Neural progenitor cell (in vitro differentiated cells): ENCODE data around the gene KLF11. TPM values are rescaled to one million over a fixed set of nuclear protein-coding genes. Genes with fewer than 3 reads are reported as not detected.
A peak's percentile ranks its signal among the peaks of the same experiment; 100 is the strongest.

Experiments
- DNase-seq: peaks from one replicate; pipeline ENCODE4 v3.0.0-alpha.2; 2016; ENCODE audit warnings: low spot score
- H2AFZ ChIP-seq: fragments of 200-600 bp; sonication (generic); replicated peaks from 2 replicates; pipeline ENCODE4 v1.6.1; 2016; ENCODE audit warnings: antibody characterized with exemption
- H3F3A ChIP-seq: fragments of 200-600 bp; sonication (generic); 2 replicates; pipeline ENCODE4 v1.6.1; 2016; ENCODE audit warnings: antibody characterized with exemption, low read depth
- H3K27ac ChIP-seq: fragments of 200-600 bp; sonication (generic); 2 replicates; pipeline ENCODE4 v1.5.1; 2016; ENCODE audit warnings: mild to moderate bottlenecking
- H3K27me3 ChIP-seq: fragments of 200-600 bp; sonication (generic); 2 replicates; pipeline ENCODE4 v1.6.1; 2016; ENCODE audit warnings: mild to moderate bottlenecking, moderate library complexity
- H3K36me3 ChIP-seq: fragments of 200-600 bp; sonication (generic); 2 replicates; pipeline ENCODE4 v1.5.1; 2016
- H3K4me1 ChIP-seq: fragments of 200-600 bp; sonication (generic); 2 replicates; pipeline ENCODE4 v1.6.1; 2016; ENCODE audit warnings: mixed run types
- H3K4me2 ChIP-seq: fragments of 200-600 bp; sonication (generic); 2 replicates; pipeline ENCODE4 v1.6.1; 2016
- H3K4me3 ChIP-seq: fragments of 200-600 bp; sonication (generic); 2 replicates; pipeline ENCODE4 v1.5.1; 2016
- H3K79me2 ChIP-seq: fragments of 200-600 bp; sonication (generic); 2 replicates; pipeline ENCODE4 v1.6.1; 2016; ENCODE audit warnings: low read depth
- H3K9ac ChIP-seq: fragments of 200-600 bp; sonication (generic); 2 replicates; pipeline ENCODE4 v1.6.1; 2016
- H3K9me3 ChIP-seq: fragments of 200-600 bp; sonication (generic); 2 replicates; pipeline ENCODE4 v1.5.1; 2016; ENCODE audit warnings: low read depth
- H4K20me1 ChIP-seq: fragments of 200-600 bp; sonication (generic); 2 replicates; pipeline ENCODE4 v1.6.1; 2016; ENCODE audit warnings: low read depth
- H3K27ac Mint-ChIP-seq: 3 replicates; pipeline ENCODE4 v1.8.0; 2021; ENCODE audit warnings: mixed read lengths
- H3K27me3 Mint-ChIP-seq: 2 replicates; pipeline ENCODE4 v1.8.0; 2022; ENCODE audit warnings: low read depth, mild to moderate bottlenecking, inconsistent platforms, moderate library complexity, mixed read lengths; ENCODE audit not compliant: insufficient read depth
- H3K36me3 Mint-ChIP-seq: 3 replicates; pipeline ENCODE4 v1.8.0; 2021; ENCODE audit warnings: mixed read lengths
- H3K4me1 Mint-ChIP-seq: 3 replicates; pipeline ENCODE4 v1.8.0; 2021; ENCODE audit warnings: mixed read lengths
- H3K4me3 Mint-ChIP-seq: 3 replicates; pipeline ENCODE4 v1.8.0; 2021; ENCODE audit warnings: mild to moderate bottlenecking, moderate library complexity, mixed read lengths
- H3K9me3 Mint-ChIP-seq: 3 replicates; pipeline ENCODE4 v1.8.0; 2020; ENCODE audit warnings: mixed read lengths
- CTCF ChIP-seq: fragments of 200-600 bp; sonication (generic); IDR thresholded peaks from 2 replicates; pipeline ENCODE4 v1.5.1; 2017; ENCODE audit warnings: antibody characterized with exemption, mild to moderate bottlenecking
- EZH2 ChIP-seq: fragments of 200-600 bp; sonication (generic); IDR thresholded peaks from 2 replicates; pipeline ENCODE4 v1.6.1; 2017; ENCODE audit warnings: antibody characterized with exemption, mild to moderate bottlenecking, moderate library complexity
- EZH2phosphoT487 ChIP-seq: fragments of 200-600 bp; sonication (generic); IDR thresholded peaks from 2 replicates; pipeline ENCODE4 v1.6.1; 2017; ENCODE audit warnings: antibody characterized with exemption
- total RNA-seq: library from RNA; depleted of rRNA; stranded (reverse); fragments of >200 nt; gene quantifications from 2 replicates; pipeline ENCODE4 v1.2.3, GENCODE V29; 2015; ENCODE audit warnings: low replicate concordance

Gene KLF11
- total RNA-seq, 1 donor from 2014 or later, result 9.7 TPM

- TF ChIP-seq CTCF (peak; percentile 10), EZH2 (no peak)
- no peaks in the 10 kb centered on the region for H4K20me1 ChIP-seq
- H3K4me3 Mint-ChIP-seq, result no peak overlapping the region
- H3K4me1 Mint-ChIP-seq, result peaks cover 28% of the 10 kb centered on the region
- no peaks in the 10 kb centered on the region for H3K9me3 Mint-ChIP-seq
- no peak overlapping the region for H3K27ac Mint-ChIP-seq
- no peak overlapping the region for H3K4me3 ChIP-seq
- H3K27me3 Mint-ChIP-seq, result peaks cover 6% of the 10 kb centered on the region
- no peak for DNase-seq
- no peaks in the 10 kb centered on the region for H3K9me3 ChIP-seq
- peaks cover 14% of the 10 kb centered on the region for H3K4me1 ChIP-seq
- peaks cover 31% of the 10 kb centered on the region for H3K36me3 Mint-ChIP-seq
- no peaks in the 10 kb centered on the region for H3K79me2 ChIP-seq
- no peak overlapping the region for H3K27ac ChIP-seq
- H3K36me3 ChIP-seq, result no peaks in the 10 kb centered on the region
- H3K4me2 ChIP-seq, result no peak overlapping the region
- no peaks in the 10 kb centered on the region for H3K27me3 ChIP-seq
- no peak overlapping the region for H2AFZ ChIP-seq
- H3F3A ChIP-seq, result peaks cover 22% of the 10 kb centered on the region
- H3K9ac ChIP-seq, result no peak overlapping the region
These were observed 11.1 kb downstream of the KLF11 start for GRCh38 chr2:10054424-10054823.

- peaks cover 14% of the 10 kb centered on the region for H3K4me1 ChIP-seq
- H3K36me3 ChIP-seq, result no peaks in the 10 kb centered on the region
- no peak overlapping the region for H3K4me3 Mint-ChIP-seq
- no peak overlapping the region for H3K27ac ChIP-seq
- no peaks in the 10 kb centered on the region for H4K20me1 ChIP-seq
- H3K4me3 ChIP-seq, result no peak overlapping the region
- no peak overlapping the region for H2AFZ ChIP-seq
- TF ChIP-seq EZH2 (no peak), EZH2phosphoT487 (no peak), CTCF (no peak)
- no peaks in the 10 kb centered on the region for H3K79me2 ChIP-seq
- H3K36me3 Mint-ChIP-seq, result peaks cover 25% of the 10 kb centered on the region
- peaks cover 22% of the 10 kb centered on the region for H3F3A ChIP-seq
- H3K9me3 Mint-ChIP-seq, result no peaks in the 10 kb centered on the region
- no peaks in the 10 kb centered on the region for H3K27me3 ChIP-seq
- H3K4me2 ChIP-seq, result no peak overlapping the region
- H3K27me3 Mint-ChIP-seq, result peaks cover 7% of the 10 kb centered on the region
- H3K9me3 ChIP-seq, result no peaks in the 10 kb centered on the region
- DNase-seq, result no peak
- H3K9ac ChIP-seq, result no peak overlapping the region
- no peak overlapping the region for H3K27ac Mint-ChIP-seq
- peaks cover 28% of the 10 kb centered on the region for H3K4me1 Mint-ChIP-seq
These were observed 11.6 kb downstream of the KLF11 start for GRCh38 chr2:10054976-10055375.

DNA sequence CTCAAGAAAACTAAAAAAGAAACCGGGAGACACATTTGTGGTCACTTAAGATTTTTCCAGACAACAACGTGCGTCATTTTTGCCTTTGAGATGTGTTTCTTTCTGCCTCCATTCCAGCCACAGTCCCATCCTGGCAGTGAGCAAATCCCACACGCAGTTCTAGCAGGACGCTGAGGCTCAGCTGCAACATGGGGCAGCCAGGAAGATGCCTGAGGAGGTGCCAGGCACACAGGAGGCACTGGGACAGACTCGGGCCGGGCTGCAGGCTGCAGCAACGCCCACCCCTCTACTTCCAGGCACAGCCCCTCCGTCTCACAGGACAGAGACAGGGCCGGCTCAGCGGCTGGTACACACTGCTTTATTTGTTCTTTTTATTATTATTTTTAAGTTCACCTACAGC, 13.1 kb downstream of the KLF11 start:
- peaks cover 28% of the 10 kb centered on the region for H3K4me1 Mint-ChIP-seq
- no peaks in the 10 kb centered on the region for H3K79me2 ChIP-seq
- DNase-seq, result peak; percentile 3
- no peaks in the 10 kb centered on the region for H3K9me3 Mint-ChIP-seq
- H3K36me3 ChIP-seq, result no peaks in the 10 kb centered on the region
- no peak overlapping the region for H3K4me3 Mint-ChIP-seq
- no peaks in the 10 kb centered on the region for H3K27me3 ChIP-seq
- no peak overlapping the region for H3K4me3 ChIP-seq
- peaks cover 14% of the 10 kb centered on the region for H3K4me1 ChIP-seq
- peaks cover 25% of the 10 kb centered on the region for H3K36me3 Mint-ChIP-seq
- no peak overlapping the region for H3K27ac ChIP-seq
- peak overlapping the region; percentile 84 for H3K4me2 ChIP-seq
- no peak overlapping the region for H3K9ac ChIP-seq
- no peak for TF ChIP-seq EZH2
- TF ChIP-seq CTCF, result no peak
- no peak for TF ChIP-seq EZH2phosphoT487
- peaks cover 22% of the 10 kb centered on the region for H3F3A ChIP-seq
- H2AFZ ChIP-seq, result no peak overlapping the region
- no peaks in the 10 kb centered on the region for H4K20me1 ChIP-seq
- H3K9me3 ChIP-seq, result no peaks in the 10 kb centered on the region
- peaks cover 9% of the 10 kb centered on the region for H3K27me3 Mint-ChIP-seq
- H3K27ac Mint-ChIP-seq, result no peak overlapping the region
